WTC11 (cell line): ENCODE measurements around the gene PIK3R2. TPM values are rescaled to one million over a fixed set of nuclear protein-coding genes. Genes with fewer than 3 reads are reported as not detected.

Experiments used
- ATAC-seq: fragments of 200-7000 bp; cut with Tn5 transposase; 2 replicates; pipeline ENCODE4 v1.10.0; 2021; ENCODE audit warnings: mild to moderate bottlenecking, moderate library complexity
- CTCF ChIA-PET: fragments of 300-600 bp; sonication (Branson Sonifier 250); formaldehyde crosslinking; loops from one replicate; lab custom pipeline; 2021; ENCODE audit warnings: antibody characterized with exemption; lab: Charles Lee
- POLR2A ChIA-PET: fragments of 350-600 bp; sonication (Branson Sonifier 250); formaldehyde crosslinking; loops from one replicate; lab custom pipeline; 2021; ENCODE audit warnings: antibody characterized with exemption; lab: Charles Lee
- DNase-seq: peaks from one replicate; pipeline ENCODE4 v3.0.0; 2021; ENCODE audit warnings: low spot score
- H3K27ac Mint-ChIP-seq: 2 replicates; pipeline ENCODE4 v1.8.0; 2021; ENCODE audit warnings: mixed read lengths
- H3K27me3 Mint-ChIP-seq: 2 replicates; pipeline ENCODE4 v1.8.0; 2021; ENCODE audit warnings: low read depth, mild to moderate bottlenecking, moderate library complexity, mixed read lengths
- H3K36me3 Mint-ChIP-seq: 2 replicates; pipeline ENCODE4 v1.8.0; 2021; ENCODE audit warnings: mixed read lengths
- H3K4me1 Mint-ChIP-seq: 2 replicates; pipeline ENCODE4 v1.8.0; 2022; ENCODE audit warnings: mixed read lengths
- H3K4me3 Mint-ChIP-seq: 2 replicates; pipeline ENCODE4 v1.8.0; 2021; ENCODE audit warnings: mild to moderate bottlenecking, moderate library complexity, mixed read lengths
- H3K9me3 Mint-ChIP-seq: 2 replicates; pipeline ENCODE4 v1.8.0; 2021; ENCODE audit warnings: mixed read lengths
- ATF1 ChIP-seq: sonication (generic); formaldehyde crosslinking; IDR thresholded peaks from 2 replicates; pipeline ENCODE4 v1.8.1; 2023; ENCODE audit warnings: mild to moderate bottlenecking, moderate library complexity, missing genetic modification reagents
- CREB1 ChIP-seq: sonication (generic); formaldehyde crosslinking; IDR thresholded peaks from 2 replicates; pipeline ENCODE4 v1.8.0; 2023; ENCODE audit warnings: mild to moderate bottlenecking, missing genetic modification reagents
- FOXP1 ChIP-seq: sonication (generic); formaldehyde crosslinking; IDR thresholded peaks from 2 replicates; pipeline ENCODE4 v1.8.0; 2022; ENCODE audit warnings: missing genetic modification reagents, mild to moderate bottlenecking, moderate library complexity, borderline replicate concordance
- GTF2I ChIP-seq: fragments of 250-450 bp; sonication (Bioruptor Pico); conservative IDR thresholded peaks from 2 replicates; pipeline ENCODE4 v1.4.0; 2021; ENCODE audit warnings: mild to moderate bottlenecking
- IRF2 ChIP-seq: sonication (generic); formaldehyde crosslinking; IDR thresholded peaks from 2 replicates; pipeline ENCODE4 v1.8.0; 2022; ENCODE audit warnings: low read depth, missing genetic modification reagents, borderline replicate concordance
- JUN ChIP-seq: sonication (generic); formaldehyde crosslinking; IDR thresholded peaks from 2 replicates; pipeline ENCODE4 v1.8.0; 2023; ENCODE audit warnings: mild to moderate bottlenecking, missing genetic modification reagents
- NFYB ChIP-seq: sonication (generic); formaldehyde crosslinking; conservative IDR thresholded peaks from 2 replicates; pipeline ENCODE4 v1.8.0; 2022; ENCODE audit warnings: low read depth, missing genetic modification reagents
- NR2C2 ChIP-seq: sonication (generic); formaldehyde crosslinking; IDR thresholded peaks from 2 replicates; pipeline ENCODE4 v1.8.0; 2022; ENCODE audit warnings: mild to moderate bottlenecking, missing genetic modification reagents
- NR3C1 ChIP-seq: sonication (generic); formaldehyde crosslinking; conservative IDR thresholded peaks from 2 replicates; pipeline ENCODE4 v1.8.1; 2023; ENCODE audit warnings: low read depth, mild to moderate bottlenecking, missing genetic modification reagents
- PRRX2 ChIP-seq: fragments of 250-450 bp; sonication (Bioruptor Pico); IDR thresholded peaks from 2 replicates; pipeline ENCODE4 v1.8.0; 2021; ENCODE audit warnings: mild to moderate bottlenecking
- RORB ChIP-seq: fragments of 250-450 bp; sonication (Bioruptor Pico); IDR thresholded peaks from 2 replicates; pipeline ENCODE4 v1.9.0; 2021; ENCODE audit warnings: mild to moderate bottlenecking
- SP1 ChIP-seq: sonication (generic); formaldehyde crosslinking; conservative IDR thresholded peaks from 2 replicates; pipeline ENCODE4 v1.8.1; 2022; ENCODE audit warnings: missing genetic modification reagents
- ZNF138 ChIP-seq: sonication (generic); formaldehyde crosslinking; conservative IDR thresholded peaks from 2 replicates; pipeline ENCODE4 v1.8.1; 2022; ENCODE audit warnings: mild to moderate bottlenecking, moderate library complexity, missing genetic modification reagents
- ZNF263 ChIP-seq: sonication (generic); formaldehyde crosslinking; IDR thresholded peaks from 2 replicates; pipeline ENCODE4 v1.8.1; 2022; ENCODE audit warnings: low read depth, mild to moderate bottlenecking, moderate library complexity, missing genetic modification reagents
- ZNF396 ChIP-seq: fragments of 250-450 bp; sonication (Bioruptor Pico); IDR thresholded peaks from 2 replicates; pipeline ENCODE4 v1.8.0; 2021; ENCODE audit warnings: mild to moderate bottlenecking, moderate library complexity, borderline replicate concordance
- total RNA-seq: library from RNA; stranded (reverse); gene quantifications from 3 replicates; pipeline ENCODE4 v1.2.3, GENCODE V29; 2021
- TF ChIP-seq, protein P1 (sequence below): sonication (generic); formaldehyde crosslinking; IDR thresholded peaks from 2 replicates; pipeline ENCODE4 v1.8.0; 2023; ENCODE audit warnings: missing genetic modification reagents
- TF ChIP-seq, protein P2 (sequence below): sonication (generic); formaldehyde crosslinking; IDR thresholded peaks from 2 replicates; pipeline ENCODE4 v1.8.0; 2022; ENCODE audit warnings: missing genetic modification reagents
- TF ChIP-seq, protein P3 (sequence below): fragments of 250-450 bp; sonication (Bioruptor Pico); IDR thresholded peaks from 2 replicates; pipeline ENCODE4 v1.9.0; 2021; ENCODE audit warnings: moderate library complexity, mild to moderate bottlenecking, inconsistent platforms, borderline replicate concordance
- TF ChIP-seq, protein P4 (sequence below): sonication (generic); formaldehyde crosslinking; IDR thresholded peaks from 2 replicates; pipeline ENCODE4 v1.8.1; 2023; ENCODE audit warnings: mild to moderate bottlenecking, missing genetic modification reagents, moderate library complexity
- TF ChIP-seq, protein P5 (sequence below): sonication (generic); formaldehyde crosslinking; conservative IDR thresholded peaks from 2 replicates; pipeline ENCODE4 v1.8.1; 2023; ENCODE audit warnings: mild to moderate bottlenecking, low read depth, missing genetic modification reagents, moderate library complexity
- TF ChIP-seq, protein P6 (sequence below): sonication (generic); formaldehyde crosslinking; IDR thresholded peaks from 2 replicates; pipeline ENCODE4 v1.8.0; 2022; ENCODE audit warnings: mild to moderate bottlenecking, missing genetic modification reagents

PIK3R2 gene
- total RNA-seq, 1 experiment from 2014 or later = 56.9 TPM

DNA sequence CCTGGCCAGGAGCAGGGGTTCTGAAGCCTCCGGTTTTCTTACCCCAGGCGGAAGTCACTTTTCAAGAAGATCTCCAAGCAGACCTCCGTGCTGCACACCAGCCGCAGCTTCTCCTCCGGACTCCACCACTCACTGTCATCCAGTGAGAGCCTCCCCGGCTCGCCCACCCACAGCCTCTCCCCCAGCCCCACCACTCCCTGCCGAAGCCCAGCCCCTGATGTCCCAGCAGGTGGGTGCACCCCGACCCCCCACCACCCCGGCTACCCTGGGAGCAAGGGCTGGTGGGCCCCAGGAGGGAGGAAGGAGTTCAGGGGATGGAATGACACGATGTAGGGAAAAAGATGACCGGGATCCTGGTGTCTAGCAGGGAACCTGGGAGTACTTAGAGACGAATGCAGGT lies 5.6 kb upstream of the PIK3R2 start:
- Mint-ChIP-seq H3K4me3 (no peak overlapping the region), H3K9me3 (no peaks in the 10 kb centered on the region)

DNA sequence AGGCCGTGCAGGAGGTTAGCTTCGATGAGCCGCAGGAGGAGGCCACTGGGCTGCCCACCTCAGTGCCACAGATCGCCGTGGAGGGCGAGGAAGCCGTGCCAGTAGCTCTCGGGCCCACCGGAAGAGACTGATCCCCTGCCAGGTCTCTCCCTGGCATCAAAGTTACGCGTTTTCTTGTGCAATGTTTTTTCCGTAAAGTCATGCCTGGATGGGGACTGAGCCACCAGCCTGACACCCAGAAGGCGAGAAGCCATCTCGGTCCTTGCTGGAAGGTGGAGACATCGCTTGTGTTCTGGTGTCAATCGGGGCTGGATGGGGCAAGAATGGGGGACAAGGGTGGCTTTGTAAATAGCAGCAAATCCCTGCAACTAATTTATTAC lies 3.4 kb upstream of the PIK3R2 start:
- H3K27me3 Mint-ChIP-seq = no peaks in the 10 kb centered on the region
- no peaks in the 10 kb centered on the region for H3K9me3 Mint-ChIP-seq
- no peak for DNase-seq
- ATAC-seq = no peak
- CTCF ChIA-PET = interaction anchor here (0.9 to 1.8 kb wide), 7 partner anchors 11 to 179 kb away, joined by 3 to 9 read pairs (median 3); no protein-coding TSS in a partner anchor
- H3K4me3 Mint-ChIP-seq = no peak overlapping the region
- H3K27ac Mint-ChIP-seq = no peak overlapping the region
- H3K36me3 Mint-ChIP-seq = peaks cover 12% of the 10 kb centered on the region
- peaks cover 17% of the 10 kb centered on the region for H3K4me1 Mint-ChIP-seq
- POLR2A ChIA-PET = no interaction called here
- TF ChIP-seq, protein P1, sequence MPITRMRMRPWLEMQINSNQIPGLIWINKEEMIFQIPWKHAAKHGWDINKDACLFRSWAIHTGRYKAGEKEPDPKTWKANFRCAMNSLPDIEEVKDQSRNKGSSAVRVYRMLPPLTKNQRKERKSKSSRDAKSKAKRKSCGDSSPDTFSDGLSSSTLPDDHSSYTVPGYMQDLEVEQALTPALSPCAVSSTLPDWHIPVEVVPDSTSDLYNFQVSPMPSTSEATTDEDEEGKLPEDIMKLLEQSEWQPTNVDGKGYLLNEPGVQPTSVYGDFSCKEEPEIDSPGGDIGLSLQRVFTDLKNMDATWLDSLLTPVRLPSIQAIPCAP (CRISPR knock-in tag) = no peak
- TF ChIP-seq GTF2I (CRISPR knock-in tag) (no peak), NFYB (CRISPR knock-in tag) (no peak), ZNF263 (CRISPR knock-in tag) (no peak), IRF2 (CRISPR knock-in tag) (no peak), NR3C1 (no peak), JUN (CRISPR knock-in tag) (no peak), ATF1 (CRISPR knock-in tag) (no peak)
- TF ChIP-seq, protein P2, sequence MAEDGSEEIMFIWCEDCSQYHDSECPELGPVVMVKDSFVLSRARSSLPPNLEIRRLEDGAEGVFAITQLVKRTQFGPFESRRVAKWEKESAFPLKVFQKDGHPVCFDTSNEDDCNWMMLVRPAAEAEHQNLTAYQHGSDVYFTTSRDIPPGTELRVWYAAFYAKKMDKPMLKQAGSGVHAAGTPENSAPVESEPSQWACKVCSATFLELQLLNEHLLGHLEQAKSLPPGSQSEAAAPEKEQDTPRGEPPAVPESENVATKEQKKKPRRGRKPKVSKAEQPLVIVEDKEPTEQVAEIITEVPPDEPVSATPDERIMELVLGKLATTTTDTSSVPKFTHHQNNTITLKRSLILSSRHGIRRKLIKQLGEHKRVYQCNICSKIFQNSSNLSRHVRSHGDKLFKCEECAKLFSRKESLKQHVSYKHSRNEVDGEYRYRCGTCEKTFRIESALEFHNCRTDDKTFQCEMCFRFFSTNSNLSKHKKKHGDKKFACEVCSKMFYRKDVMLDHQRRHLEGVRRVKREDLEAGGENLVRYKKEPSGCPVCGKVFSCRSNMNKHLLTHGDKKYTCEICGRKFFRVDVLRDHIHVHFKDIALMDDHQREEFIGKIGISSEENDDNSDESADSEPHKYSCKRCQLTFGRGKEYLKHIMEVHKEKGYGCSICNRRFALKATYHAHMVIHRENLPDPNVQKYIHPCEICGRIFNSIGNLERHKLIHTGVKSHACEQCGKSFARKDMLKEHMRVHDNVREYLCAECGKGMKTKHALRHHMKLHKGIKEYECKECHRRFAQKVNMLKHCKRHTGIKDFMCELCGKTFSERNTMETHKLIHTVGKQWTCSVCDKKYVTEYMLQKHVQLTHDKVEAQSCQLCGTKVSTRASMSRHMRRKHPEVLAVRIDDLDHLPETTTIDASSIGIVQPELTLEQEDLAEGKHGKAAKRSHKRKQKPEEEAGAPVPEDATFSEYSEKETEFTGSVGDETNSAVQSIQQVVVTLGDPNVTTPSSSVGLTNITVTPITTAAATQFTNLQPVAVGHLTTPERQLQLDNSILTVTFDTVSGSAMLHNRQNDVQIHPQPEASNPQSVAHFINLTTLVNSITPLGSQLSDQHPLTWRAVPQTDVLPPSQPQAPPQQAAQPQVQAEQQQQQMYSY (CRISPR knock-in tag) = no peak
- TF ChIP-seq, protein P3, sequence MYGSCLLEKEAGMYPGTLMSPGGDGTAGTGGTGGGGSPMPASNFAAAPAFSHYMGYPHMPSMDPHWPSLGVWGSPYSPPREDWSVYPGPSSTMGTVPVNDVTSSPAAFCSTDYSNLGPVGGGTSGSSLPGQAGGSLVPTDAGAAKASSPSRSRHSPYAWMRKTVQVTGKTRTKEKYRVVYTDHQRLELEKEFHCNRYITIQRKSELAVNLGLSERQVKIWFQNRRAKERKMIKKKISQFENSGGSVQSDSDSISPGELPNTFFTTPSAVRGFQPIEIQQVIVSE (CRISPR knock-in tag) = no peak
- TF ChIP-seq, protein P4, sequence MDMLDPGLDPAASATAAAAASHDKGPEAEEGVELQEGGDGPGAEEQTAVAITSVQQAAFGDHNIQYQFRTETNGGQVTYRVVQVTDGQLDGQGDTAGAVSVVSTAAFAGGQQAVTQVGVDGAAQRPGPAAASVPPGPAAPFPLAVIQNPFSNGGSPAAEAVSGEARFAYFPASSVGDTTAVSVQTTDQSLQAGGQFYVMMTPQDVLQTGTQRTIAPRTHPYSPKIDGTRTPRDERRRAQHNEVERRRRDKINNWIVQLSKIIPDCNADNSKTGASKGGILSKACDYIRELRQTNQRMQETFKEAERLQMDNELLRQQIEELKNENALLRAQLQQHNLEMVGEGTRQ = no peak

More for the DNA sequence above, 5.6 kb upstream of the PIK3R2 start:
- ATAC-seq (no peak), DNase-seq (no peak)
- Mint-ChIP-seq H3K27ac (no peak overlapping the region), H3K36me3 (peaks cover 15% of the 10 kb centered on the region), H3K4me1 (peaks cover 9% of the 10 kb centered on the region), H3K27me3 (no peaks in the 10 kb centered on the region)
- CTCF ChIA-PET = no interaction called here
- POLR2A ChIA-PET = no interaction called here
- TF ChIP-seq, protein P2 (CRISPR knock-in tag) = no peak
- TF ChIP-seq RORB (CRISPR knock-in tag) = no peak
- no peak for TF ChIP-seq GTF2I (CRISPR knock-in tag)
- TF ChIP-seq, protein P5, sequence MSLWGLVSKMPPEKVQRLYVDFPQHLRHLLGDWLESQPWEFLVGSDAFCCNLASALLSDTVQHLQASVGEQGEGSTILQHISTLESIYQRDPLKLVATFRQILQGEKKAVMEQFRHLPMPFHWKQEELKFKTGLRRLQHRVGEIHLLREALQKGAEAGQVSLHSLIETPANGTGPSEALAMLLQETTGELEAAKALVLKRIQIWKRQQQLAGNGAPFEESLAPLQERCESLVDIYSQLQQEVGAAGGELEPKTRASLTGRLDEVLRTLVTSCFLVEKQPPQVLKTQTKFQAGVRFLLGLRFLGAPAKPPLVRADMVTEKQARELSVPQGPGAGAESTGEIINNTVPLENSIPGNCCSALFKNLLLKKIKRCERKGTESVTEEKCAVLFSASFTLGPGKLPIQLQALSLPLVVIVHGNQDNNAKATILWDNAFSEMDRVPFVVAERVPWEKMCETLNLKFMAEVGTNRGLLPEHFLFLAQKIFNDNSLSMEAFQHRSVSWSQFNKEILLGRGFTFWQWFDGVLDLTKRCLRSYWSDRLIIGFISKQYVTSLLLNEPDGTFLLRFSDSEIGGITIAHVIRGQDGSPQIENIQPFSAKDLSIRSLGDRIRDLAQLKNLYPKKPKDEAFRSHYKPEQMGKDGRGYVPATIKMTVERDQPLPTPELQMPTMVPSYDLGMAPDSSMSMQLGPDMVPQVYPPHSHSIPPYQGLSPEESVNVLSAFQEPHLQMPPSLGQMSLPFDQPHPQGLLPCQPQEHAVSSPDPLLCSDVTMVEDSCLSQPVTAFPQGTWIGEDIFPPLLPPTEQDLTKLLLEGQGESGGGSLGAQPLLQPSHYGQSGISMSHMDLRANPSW (CRISPR knock-in tag) = no peak
- TF ChIP-seq SP1 (CRISPR knock-in tag) = no peak
- TF ChIP-seq CREB1 (CRISPR knock-in tag) = no peak
- TF ChIP-seq ZNF138 (CRISPR knock-in tag) = no peak
- no peak for TF ChIP-seq NR2C2 (CRISPR knock-in tag)
- TF ChIP-seq, protein P6, sequence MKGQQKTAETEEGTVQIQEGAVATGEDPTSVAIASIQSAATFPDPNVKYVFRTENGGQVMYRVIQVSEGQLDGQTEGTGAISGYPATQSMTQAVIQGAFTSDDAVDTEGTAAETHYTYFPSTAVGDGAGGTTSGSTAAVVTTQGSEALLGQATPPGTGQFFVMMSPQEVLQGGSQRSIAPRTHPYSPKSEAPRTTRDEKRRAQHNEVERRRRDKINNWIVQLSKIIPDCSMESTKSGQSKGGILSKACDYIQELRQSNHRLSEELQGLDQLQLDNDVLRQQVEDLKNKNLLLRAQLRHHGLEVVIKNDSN = no peak
- TF ChIP-seq FOXP1 (CRISPR knock-in tag) = no peak
- TF ChIP-seq, protein P3 (CRISPR knock-in tag) = no peak
- no peak for TF ChIP-seq PRRX2 (CRISPR knock-in tag)
- no peak for TF ChIP-seq NR3C1
- TF ChIP-seq ZNF396 (CRISPR knock-in tag) = no peak
